GM18519 (cell line): Measurements from ENCODE around the gene TUBA4B.
"Not testable (repeated sequence)": the region's sequence is repeated elsewhere in the genome, so short reads cannot be mapped to it uniquely, and the experiment has no call there.

Experiments used
- ATAC-seq: cut with Tn5 transposase; IDR thresholded peaks from one replicate; pipeline ENCODE4 v1.9.1; 2021; ENCODE audit warnings: mild to moderate bottlenecking, moderate library complexity; ENCODE audit not compliant: unreplicated experiment, low FRiP score

The TUBA4B gene

GRCh38 chr2:219272995-219273394 is 20.0 kb downstream of the TUBA4B start:
- no peak for ATAC-seq

GRCh38 chr2:219273937-219274336 is 20.9 kb downstream of the TUBA4B start:
- ATAC-seq: no peak

DNA sequence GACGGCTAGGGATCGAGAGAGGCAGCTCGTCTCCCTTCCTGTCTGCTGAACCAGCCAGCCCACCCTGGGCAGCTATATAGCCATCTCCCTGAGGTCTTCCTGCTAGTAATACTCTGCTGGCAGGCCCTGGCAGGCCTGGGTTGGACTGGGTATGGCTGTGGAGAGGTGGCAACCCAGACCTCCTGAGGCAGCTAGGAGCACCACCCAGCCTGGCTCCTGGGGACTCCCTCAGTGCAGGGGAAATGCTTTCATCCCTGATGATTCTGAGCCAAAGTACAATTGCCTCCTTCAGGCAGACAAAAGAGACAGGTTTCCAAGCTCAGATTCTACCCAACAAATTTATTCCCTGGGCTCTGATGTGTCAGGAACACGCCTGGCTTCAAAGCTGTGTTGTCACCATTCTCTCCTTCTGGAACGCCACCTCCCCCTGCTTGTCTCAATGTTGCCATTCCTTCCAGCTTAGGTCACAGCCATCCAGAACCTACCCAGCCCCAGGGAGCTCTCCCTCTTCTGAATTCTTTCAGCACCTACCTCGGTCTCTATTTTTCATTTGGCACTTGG is 21.4 kb downstream of the TUBA4B start:
- no peak for ATAC-seq

GRCh38 chr2:219277703-219278654 is 24.9 kb downstream of the TUBA4B start:
- no peak for ATAC-seq

DNA sequence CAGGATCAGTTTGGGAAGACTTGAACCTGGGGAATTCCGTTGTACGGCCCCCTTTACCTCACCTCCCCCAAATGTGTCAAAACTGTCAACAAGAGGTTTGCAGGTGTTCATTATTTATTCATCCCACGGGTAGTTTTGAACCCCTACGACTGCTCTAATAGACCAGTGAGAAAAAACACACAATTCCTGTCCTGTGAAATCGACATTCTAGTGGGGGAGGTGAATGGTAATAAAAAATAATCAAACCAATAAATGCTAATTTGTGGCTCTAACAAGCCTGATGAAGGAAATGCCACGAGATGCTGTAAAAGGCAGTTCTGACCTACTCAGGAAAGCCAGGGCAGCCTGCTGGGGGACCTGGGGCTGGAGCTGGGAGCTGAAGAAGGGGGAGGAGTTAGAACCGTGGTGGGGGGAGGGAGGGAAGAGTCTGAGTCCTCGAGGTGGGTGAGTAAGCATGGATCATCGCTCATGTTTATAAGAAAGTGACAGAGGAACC is 25.7 kb downstream of the TUBA4B start:
- ATAC-seq: no peak

DNA sequence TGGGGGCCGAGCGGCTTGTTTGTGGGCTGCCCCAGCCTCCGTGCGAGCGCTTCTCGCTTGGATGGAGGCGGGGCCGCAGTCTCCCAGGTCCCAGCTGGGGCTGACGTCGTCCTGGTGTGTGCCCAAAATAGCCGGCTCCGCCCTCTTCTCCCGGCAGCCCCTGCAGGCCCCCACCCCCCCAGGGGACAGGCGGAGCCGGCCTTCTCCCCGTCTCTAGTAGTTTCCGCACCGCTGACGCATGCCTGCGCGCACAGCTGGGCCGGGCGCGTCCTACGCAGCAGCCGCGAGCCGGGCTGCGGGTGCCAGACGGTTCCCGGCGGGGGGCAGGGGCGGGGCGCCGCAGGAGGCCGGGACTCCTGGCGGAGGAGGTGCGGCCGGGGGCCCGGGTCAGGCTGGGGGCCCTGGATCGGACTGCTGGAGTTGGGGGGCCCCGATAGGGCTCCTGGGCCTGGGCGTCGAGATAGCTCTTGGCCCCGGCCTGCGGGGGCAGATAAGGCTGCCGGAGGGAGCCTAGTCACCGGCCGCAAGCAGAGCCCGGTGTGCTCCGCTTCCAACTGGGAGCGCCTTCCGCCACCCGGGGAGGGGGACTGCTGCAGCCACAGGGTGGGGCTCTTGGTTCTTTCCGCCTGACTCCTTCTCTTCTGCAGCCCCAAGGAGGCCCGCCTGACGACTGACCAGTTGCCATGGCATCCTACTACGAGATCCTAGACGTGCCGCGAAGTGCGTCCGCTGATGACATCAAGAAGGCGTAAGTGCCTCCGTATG is 26.3 kb downstream of the TUBA4B start, which contains the start of gene DNAJB2:
DNAJB2 (plus strand) TSS at position 216 of the 765 bp plus-strand sequence; CDS start at position 684, 468 bp downstream.
- peak; percentile 76 for ATAC-seq

- ATAC-seq: no peak
Observed at GRCh38 chr2:219279916-219280516, 27.0 kb downstream of the TUBA4B start.

GRCh38 chr2:219280651-219281050 is 27.6 kb downstream of the TUBA4B start:
- no peak for ATAC-seq

DNA sequence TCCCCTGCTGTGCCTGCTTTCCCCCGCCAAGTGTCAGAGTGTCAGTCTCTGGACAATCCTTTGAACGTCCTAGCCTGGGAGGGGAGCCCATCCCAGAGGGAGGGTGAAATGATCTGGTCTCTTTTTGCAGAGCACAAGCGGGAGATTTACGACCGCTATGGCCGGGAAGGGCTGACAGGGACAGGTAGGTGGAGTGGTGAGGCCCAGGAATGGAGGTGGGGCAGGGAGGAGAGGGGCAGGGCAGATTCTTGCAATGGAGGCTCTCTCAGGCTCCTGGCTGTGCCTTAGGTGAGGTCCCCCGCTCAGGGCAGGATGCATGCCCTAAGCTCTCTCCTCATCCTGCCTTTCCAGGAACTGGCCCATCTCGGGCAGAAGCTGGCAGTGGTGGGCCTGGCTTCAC is 28.5 kb downstream of the TUBA4B start:
- no peak for ATAC-seq

DNA sequence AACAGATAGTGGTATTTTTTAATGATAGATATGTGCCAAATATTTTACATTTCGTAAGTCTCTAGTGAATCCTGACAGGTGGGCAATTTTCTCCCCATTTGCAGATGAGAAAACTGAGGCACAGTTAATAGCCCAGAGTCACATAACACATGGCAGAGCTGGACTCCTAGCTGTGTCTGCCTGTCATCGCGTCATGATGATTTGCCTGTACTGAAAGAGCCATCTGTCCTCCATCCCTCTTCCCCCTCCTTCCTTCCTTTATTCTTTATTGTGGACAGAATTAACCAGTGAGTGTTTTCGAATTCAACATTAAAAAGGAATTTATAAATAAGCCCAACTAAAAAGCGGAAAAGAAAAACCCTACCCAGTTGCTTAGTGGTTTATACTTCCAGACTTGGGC is 29.3 kb downstream of the TUBA4B start:
- ATAC-seq: no peak

- ATAC-seq: no peak
Observed at GRCh38 chr2:219282943-219283581, 30.0 kb downstream of the TUBA4B start.

GRCh38 chr2:219284501-219285372 is 31.7 kb downstream of the TUBA4B start:
- ATAC-seq: no peak

GRCh38 chr2:219285373-219285735 is 32.3 kb downstream of the TUBA4B start:
- no peak for ATAC-seq

- no peak for ATAC-seq
Observed at GRCh38 chr2:219285894-219286425, 32.9 kb downstream of the TUBA4B start.

- ATAC-seq: no peak
Observed at GRCh38 chr2:219286436-219287115, 33.5 kb downstream of the TUBA4B start.

GRCh38 chr2:219287116-219287440 is 34.0 kb downstream of the TUBA4B start:
- not testable (repeated sequence) for ATAC-seq

DNA sequence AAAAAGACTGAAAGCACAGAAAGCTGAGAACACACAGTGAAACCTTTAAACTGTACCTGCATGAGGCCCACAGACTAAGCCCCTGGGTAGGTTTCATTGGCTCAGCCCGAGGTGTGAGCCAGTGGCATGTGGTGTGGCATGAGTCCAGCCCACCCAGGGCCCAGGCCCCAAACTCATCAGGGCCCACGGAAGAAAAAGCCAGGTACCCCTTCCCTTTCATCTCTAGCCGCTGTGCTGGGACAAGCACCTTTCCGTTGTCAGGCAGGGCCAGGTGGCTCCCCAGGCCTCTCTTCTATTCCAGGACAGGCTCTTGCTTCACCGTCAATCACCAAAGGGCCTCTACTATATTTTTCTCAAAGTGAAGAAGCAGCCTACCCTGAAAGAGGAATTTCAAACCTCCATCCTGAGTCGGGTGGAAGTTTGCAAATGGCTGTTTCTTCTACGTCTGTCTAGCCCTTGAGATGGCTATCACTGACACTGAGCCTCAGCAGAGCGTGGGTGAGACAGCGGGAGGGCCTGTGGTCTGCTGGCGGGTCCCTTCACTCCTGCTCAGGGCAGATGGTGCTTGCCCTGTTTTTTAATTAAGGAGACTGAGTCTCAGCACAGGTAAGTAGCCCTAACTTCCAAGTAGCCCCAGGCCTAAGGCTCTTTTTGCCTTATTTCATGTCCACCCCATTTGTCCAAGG is 34.7 kb downstream of the TUBA4B start:
- ATAC-seq: no peak

- no peak for ATAC-seq
Observed at GRCh38 chr2:219289195-219289536, 36.1 kb downstream of the TUBA4B start.
